Measurements from ENCODE around the gene SLC24A4.
"Not testable (repeated sequence)": the region's sequence is repeated elsewhere in the genome, so short reads cannot be mapped to it uniquely, and the experiment has no call there.

The SLC24A4 gene

GRCh38 chr14:92521058-92521415, 198.1 kb downstream of the SLC24A4 start:
- H3K36me3 ChIP-seq (ENCODE audit: insufficient read depth, low read length) = no peaks in the 10 kb centered on the region
- H3K9me3 ChIP-seq (ENCODE audit: control insufficient read depth, insufficient read depth, low read length) = no peaks in the 10 kb centered on the region
- H3K4me1 ChIP-seq (ENCODE audit: insufficient read depth, low read length) = peaks cover 7% of the 10 kb centered on the region; the same call in 1 of the 2 replicates
- no peak overlapping the region for H3K9ac ChIP-seq (ENCODE audit: low read depth, low read length)

DNA sequence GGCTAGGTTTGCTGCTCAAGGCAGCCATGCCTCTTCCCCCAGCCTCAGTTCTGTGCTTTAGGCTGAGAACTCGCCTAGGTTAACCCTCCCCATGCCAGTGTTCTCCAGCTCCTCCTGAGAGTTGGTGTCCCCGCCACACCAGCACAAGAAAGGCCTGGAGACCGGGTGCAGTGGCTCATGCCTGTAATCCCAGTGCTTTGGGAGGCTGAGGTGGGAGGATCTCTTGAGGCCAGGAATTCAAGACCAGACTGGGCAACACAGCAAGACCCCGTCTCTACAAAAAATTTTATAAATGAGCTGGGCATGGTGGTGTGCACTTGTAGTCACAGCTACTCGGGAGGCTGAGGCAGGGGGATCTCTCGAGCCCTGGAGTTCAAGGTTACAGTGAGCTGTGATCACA, 200.8 kb downstream of the SLC24A4 start:
- Histone ChIP-seq H3K9ac (ENCODE audit: low read depth, low read length) (no peak overlapping the region), H3K4me1 (ENCODE audit: insufficient read depth, low read length) (no peaks in the 10 kb centered on the region), H3K9me3 (ENCODE audit: control insufficient read depth, insufficient read depth, low read length) (no peaks in the 10 kb centered on the region), H3K36me3 (ENCODE audit: insufficient read depth, low read length) (no peaks in the 10 kb centered on the region)

DNA sequence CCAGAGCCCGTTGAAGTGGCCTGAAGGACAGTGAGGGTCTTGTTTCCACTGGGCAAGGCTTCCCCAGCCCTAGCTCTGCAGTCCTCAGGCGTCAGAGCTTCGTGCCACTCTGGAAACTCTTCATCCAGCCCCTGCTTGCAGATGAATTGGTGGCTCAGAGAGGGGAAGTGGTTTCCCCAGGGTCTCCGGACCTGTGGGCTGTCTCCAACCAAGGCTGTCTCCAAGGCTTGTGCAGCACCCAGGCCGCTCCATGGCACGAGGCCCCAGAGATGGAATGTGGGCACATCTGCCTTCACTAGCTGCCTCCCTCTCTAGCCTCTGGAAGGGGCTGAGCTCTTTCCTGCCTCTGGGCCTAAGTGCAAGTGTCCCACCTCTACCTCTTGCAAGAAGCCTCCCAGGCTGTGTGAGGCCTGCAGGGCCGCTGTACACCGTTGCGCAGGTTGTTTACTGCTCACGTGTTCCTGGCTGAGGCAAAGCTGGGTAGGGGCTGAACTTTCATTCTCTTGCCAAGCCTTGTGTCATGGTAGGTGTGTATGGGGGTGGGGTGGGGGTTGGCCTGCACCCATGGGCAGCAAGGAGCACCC, 201.7 kb downstream of the SLC24A4 start:
- Histone ChIP-seq H3K36me3 (ENCODE audit: insufficient read depth, low read length) (no peaks in the 10 kb centered on the region), H3K9ac (ENCODE audit: low read depth, low read length) (no peak overlapping the region), H3K4me1 (ENCODE audit: insufficient read depth, low read length) (no peaks in the 10 kb centered on the region), H3K9me3 (ENCODE audit: control insufficient read depth, insufficient read depth, low read length) (no peaks in the 10 kb centered on the region)

- H3K36me3 ChIP-seq (ENCODE audit: insufficient read depth, low read length) = no peaks in the 10 kb centered on the region
- no peaks in the 10 kb centered on the region for H3K9me3 ChIP-seq (ENCODE audit: control insufficient read depth, insufficient read depth, low read length)
- no peak overlapping the region for H3K9ac ChIP-seq (ENCODE audit: low read depth, low read length)
- H3K4me1 ChIP-seq (ENCODE audit: insufficient read depth, low read length) = no peaks in the 10 kb centered on the region
Observed at GRCh38 chr14:92525322-92526095, 202.5 kb downstream of the SLC24A4 start.

GRCh38 chr14:92527721-92528120, 204.8 kb downstream of the SLC24A4 start:
- Histone ChIP-seq H3K4me1 (ENCODE audit: insufficient read depth, low read length) (no peaks in the 10 kb centered on the region), H3K9me3 (ENCODE audit: control insufficient read depth, insufficient read depth, low read length) (no peaks in the 10 kb centered on the region), H3K36me3 (ENCODE audit: insufficient read depth, low read length) (no peaks in the 10 kb centered on the region), H3K9ac (ENCODE audit: low read depth, low read length) (no peak overlapping the region)

DNA sequence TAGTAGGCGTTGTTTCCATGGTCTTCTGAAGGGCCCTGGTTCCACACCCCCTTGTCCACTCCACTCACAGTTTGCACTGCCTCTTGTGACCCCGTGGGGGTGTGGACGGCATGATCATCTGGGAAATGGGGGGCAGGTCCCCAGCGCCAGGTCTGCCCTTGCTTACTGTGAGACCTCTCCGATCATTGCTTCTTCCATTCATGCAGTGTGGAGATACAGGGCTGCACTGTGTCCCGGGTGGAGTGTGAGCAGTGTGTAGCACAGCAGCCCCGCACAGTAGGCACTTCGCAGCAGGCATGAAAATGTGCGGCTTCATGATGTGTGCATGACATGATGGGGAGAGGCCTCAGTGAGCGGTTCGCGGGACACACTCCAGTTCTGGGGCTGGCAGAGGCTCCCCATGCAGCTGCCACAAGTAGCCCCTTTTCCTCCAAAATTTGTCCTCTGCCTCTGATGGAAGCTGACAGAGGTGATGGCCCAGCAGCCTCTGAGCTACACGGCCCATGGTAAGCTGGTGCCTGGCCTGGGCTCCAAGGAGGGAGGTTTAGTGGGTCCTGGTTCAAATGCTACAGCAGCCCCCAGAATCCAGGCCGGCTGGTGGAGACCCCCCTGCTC, 205.6 kb downstream of the SLC24A4 start:
- Histone ChIP-seq H3K4me1 (ENCODE audit: insufficient read depth, low read length) (no peaks in the 10 kb centered on the region), H3K9ac (ENCODE audit: low read depth, low read length) (no peak overlapping the region), H3K9me3 (ENCODE audit: control insufficient read depth, insufficient read depth, low read length) (no peaks in the 10 kb centered on the region), H3K36me3 (ENCODE audit: insufficient read depth, low read length) (no peaks in the 10 kb centered on the region)

GRCh38 chr14:92529903-92530302, 206.9 kb downstream of the SLC24A4 start:
- no peaks in the 10 kb centered on the region for H3K4me1 ChIP-seq (ENCODE audit: insufficient read depth, low read length)
- no peaks in the 10 kb centered on the region for H3K9me3 ChIP-seq (ENCODE audit: control insufficient read depth, insufficient read depth, low read length)
- H3K36me3 ChIP-seq (ENCODE audit: insufficient read depth, low read length) = no peaks in the 10 kb centered on the region
- H3K9ac ChIP-seq (ENCODE audit: low read depth, low read length) = no peak overlapping the region

GRCh38 chr14:92531106-92531873, 208.3 kb downstream of the SLC24A4 start:
- Histone ChIP-seq H3K9me3 (ENCODE audit: control insufficient read depth, insufficient read depth, low read length) (no peaks in the 10 kb centered on the region), H3K4me1 (ENCODE audit: insufficient read depth, low read length) (no peaks in the 10 kb centered on the region), H3K36me3 (ENCODE audit: insufficient read depth, low read length) (no peaks in the 10 kb centered on the region), H3K9ac (ENCODE audit: low read depth, low read length) (no peak overlapping the region)

GRCh38 chr14:92532490-92533163, 209.7 kb downstream of the SLC24A4 start:
- Histone ChIP-seq H3K36me3 (ENCODE audit: insufficient read depth, low read length) (no peaks in the 10 kb centered on the region), H3K4me1 (ENCODE audit: insufficient read depth, low read length) (no peaks in the 10 kb centered on the region), H3K9me3 (ENCODE audit: control insufficient read depth, insufficient read depth, low read length) (no peaks in the 10 kb centered on the region), H3K9ac (ENCODE audit: low read depth, low read length) (no peak overlapping the region)

DNA sequence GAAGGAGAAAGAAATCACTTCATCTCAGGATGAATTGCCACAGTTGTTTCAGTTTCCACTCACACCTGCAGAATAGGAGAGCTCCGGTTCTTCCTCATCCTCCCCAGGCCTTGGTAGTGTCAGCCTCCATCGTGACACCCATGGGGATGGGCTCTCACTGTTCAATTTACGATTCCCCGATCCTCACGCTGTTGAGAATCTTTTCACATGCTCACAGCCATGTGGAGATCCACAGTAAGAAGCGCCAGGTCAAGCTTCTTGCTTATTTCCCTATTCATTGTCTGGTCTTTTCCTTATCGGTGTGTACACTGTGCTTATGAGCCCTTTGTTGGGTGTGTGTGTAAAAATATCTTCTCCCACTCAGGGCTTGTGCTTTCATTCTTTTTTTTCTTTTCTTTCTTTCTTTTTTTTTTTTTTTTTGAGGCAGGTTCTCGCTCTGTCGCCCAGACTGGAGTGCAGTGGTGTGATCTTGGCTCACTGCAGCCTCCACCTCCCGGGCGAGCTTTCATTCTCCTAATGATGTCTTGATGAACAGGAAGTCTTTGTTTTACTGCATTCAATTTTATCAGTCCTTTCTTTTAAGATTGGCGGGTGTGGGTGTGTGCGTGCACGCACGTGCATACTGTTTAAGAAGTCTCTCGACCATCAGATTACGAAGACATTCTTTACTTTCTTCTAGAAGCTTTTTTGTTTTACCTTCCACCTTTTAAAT, 212.1 kb downstream of the SLC24A4 start:
- H3K36me3 ChIP-seq (ENCODE audit: insufficient read depth, low read length) = no peaks in the 10 kb centered on the region
- no peaks in the 10 kb centered on the region for H3K9me3 ChIP-seq (ENCODE audit: control insufficient read depth, insufficient read depth, low read length)
- H3K4me1 ChIP-seq (ENCODE audit: insufficient read depth, low read length) = no peaks in the 10 kb centered on the region
- no peak overlapping the region for H3K9ac ChIP-seq (ENCODE audit: low read depth, low read length)

GRCh38 chr14:92536231-92536630, 213.3 kb downstream of the SLC24A4 start:
- H3K36me3 ChIP-seq (ENCODE audit: insufficient read depth, low read length); H3K9ac ChIP-seq (ENCODE audit: low read depth, low read length); H3K9me3 ChIP-seq (ENCODE audit: control insufficient read depth, insufficient read depth, low read length); H3K4me1 ChIP-seq (ENCODE audit: insufficient read depth, low read length): not testable (repeated sequence)

DNA sequence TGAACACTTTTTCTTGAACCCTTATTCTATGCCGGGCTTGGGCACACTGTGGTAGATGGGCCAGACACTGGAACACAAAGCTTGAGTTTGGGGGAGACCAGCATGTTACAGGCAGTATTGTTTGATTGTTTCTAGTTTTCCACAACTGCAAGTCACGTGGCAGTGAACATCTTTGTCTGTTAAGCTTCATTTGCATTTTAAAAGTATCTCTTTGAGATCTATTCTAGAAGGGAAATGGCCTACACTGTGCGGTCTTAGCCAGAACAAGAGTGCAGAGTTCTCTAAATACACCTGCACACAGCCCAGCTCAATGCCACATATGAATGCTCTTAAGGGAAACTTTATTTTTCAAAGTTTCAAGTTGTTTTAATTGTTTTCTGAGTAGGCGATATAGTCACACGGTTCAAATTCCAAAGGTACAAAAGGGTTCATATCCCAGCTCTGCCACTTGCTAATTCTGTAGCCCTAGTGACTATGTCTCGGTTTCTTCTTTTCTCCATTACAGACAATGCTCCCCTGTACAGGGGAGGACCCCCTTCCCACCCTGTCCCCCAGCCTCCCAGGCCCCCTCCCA, 215.5 kb downstream of the SLC24A4 start:
- no peaks in the 10 kb centered on the region for H3K36me3 ChIP-seq (ENCODE audit: insufficient read depth, low read length)
- no peaks in the 10 kb centered on the region for H3K4me1 ChIP-seq (ENCODE audit: insufficient read depth, low read length)
- H3K9ac ChIP-seq (ENCODE audit: low read depth, low read length) = no peak overlapping the region
- no peaks in the 10 kb centered on the region for H3K9me3 ChIP-seq (ENCODE audit: control insufficient read depth, insufficient read depth, low read length)

DNA sequence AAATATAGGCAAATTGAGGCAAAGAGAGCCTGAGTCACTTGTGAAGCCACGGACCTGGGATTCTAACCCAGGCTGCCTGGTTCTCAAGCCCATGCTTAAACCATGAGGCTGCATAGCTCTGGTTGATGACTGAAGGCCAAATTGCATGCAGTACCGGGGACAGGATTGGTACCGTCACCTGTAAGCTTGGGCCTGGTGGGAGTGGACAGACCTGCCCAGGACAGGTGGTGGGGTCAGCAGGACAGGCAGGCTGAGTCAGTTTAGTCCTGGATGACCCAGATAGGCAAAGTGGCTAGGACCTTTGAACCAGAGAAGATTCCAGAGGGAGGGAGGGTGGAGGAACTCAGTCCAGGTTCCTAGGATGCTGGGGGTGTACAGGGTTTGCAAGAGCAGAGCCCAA, 216.5 kb downstream of the SLC24A4 start:
- Histone ChIP-seq H3K9ac (ENCODE audit: low read depth, low read length) (no peak overlapping the region), H3K9me3 (ENCODE audit: control insufficient read depth, insufficient read depth, low read length) (no peaks in the 10 kb centered on the region), H3K36me3 (ENCODE audit: insufficient read depth, low read length) (no peaks in the 10 kb centered on the region), H3K4me1 (ENCODE audit: insufficient read depth, low read length) (no peaks in the 10 kb centered on the region)

All from ES-I3 (cell line).